ENCODE data around the gene NBPF12. TPM values are rescaled to one million over a fixed set of nuclear protein-coding genes. Genes with fewer than 3 reads are reported as not detected.
A peak's percentile ranks its signal among the peaks of the same experiment; 100 is the strongest.
"Not testable (repeated sequence)": the region's sequence is repeated elsewhere in the genome, so short reads cannot be mapped to it uniquely, and the experiment has no call there.

Gene NBPF12, protein sequence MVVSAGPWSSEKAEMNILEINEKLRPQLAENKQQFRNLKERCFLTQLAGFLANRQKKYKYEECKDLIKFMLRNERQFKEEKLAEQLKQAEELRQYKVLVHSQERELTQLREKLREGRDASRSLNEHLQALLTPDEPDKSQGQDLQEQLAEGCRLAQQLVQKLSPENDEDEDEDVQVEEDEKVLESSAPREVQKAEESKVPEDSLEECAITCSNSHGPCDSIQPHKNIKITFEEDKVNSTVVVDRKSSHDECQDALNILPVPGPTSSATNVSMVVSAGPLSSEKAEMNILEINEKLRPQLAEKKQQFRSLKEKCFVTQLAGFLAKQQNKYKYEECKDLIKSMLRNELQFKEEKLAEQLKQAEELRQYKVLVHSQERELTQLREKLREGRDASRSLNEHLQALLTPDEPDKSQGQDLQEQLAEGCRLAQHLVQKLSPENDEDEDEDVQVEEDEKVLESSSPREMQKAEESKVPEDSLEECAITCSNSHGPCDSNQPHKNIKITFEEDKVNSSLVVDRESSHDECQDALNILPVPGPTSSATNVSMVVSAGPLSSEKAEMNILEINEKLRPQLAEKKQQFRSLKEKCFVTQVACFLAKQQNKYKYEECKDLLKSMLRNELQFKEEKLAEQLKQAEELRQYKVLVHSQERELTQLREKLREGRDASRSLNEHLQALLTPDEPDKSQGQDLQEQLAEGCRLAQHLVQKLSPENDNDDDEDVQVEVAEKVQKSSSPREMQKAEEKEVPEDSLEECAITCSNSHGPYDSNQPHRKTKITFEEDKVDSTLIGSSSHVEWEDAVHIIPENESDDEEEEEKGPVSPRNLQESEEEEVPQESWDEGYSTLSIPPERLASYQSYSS (N-terminal part only)
- total RNA-seq: 10 to 100 TPM; 11.3 to 13.1 TPM

DNA sequence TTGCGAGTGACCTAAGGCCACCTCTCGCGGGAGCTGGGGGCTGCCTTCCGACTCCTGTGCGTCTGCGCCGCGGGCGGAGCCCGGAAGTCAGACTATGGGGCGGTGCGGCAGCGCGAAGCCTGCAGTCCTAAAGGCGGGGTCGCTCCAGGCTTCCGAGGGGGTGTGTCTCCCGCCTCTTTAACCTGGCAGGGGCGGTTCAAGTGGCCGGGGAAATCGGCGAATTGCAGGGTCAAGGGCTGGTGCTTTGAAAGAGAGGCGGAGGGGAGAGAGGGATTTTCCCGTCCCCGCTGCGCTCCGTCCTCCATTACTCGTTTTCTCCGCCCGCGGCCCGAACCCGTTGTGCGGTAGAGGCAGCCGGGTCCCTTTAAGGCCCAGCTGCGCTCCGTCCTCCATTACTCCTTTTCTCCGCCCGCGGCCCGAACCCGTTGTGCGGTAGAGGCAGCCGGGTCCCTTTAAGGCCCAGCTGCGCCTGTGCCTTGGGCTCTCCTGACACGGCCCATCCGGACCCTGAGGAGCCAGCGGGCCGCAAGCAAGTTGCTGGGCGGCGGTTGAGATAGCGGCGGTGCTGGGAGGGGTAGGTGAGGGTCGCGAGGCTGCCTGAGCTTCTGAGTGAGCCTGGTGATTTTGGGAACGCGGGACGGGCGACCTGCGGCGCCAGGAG is at the start of gene NBPF12:
Gene NBPF12 (plus strand): TSS at position 83 of the 661 bp plus-strand sequence. CDS start 21,820 bp downstream, outside the sequence.
- H3K9me3 Mint-ChIP-seq, H3K36me3 Mint-ChIP-seq, H3K27me3 Mint-ChIP-seq: not testable (repeated sequence)
- peak; percentile 97 to 99 for ATAC-seq
- Mint-ChIP-seq H3K4me3 (peak within 1 kb of the TSS; percentile 86), H3K4me1 (ENCODE audit: low read depth in 2 of 2) (peaks cover 9 to 14% of the 10 kb centered on the region in 2 donors), H3K27ac (peak within 1 kb of the TSS; percentile 70 to 72)
- DNase-seq (ENCODE audit: low spot score): peak; percentile 91

DNA sequence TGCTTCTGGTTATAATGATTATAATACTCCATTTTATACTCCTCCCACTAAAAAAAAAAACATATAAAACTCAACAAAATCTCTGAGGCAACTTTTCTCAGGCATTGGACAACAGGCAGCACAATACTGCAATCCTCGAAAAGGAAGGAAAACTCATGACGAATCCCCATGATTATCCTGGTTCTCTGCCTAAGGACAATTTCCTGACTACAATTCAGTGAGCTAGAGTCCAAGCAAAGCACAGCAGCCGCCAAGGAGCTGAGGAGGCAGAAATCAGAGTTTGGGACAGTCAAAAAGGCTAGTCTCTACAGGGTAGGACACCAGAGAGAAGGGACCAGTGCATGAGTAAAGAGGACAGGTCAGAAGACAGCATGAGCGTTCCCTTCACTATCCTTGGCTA is 46.8 kb upstream of the NBPF12 start:
- H3K4me3 Mint-ChIP-seq; ATAC-seq; H3K9me3 Mint-ChIP-seq; H3K27ac Mint-ChIP-seq; H3K36me3 Mint-ChIP-seq; DNase-seq (ENCODE audit: low spot score); H3K4me1 Mint-ChIP-seq (ENCODE audit: low read depth in 2 of 2): not testable (repeated sequence)
- peaks cover 8 to 10% of the 10 kb centered on the region in 2 donors for H3K27me3 Mint-ChIP-seq

DNA sequence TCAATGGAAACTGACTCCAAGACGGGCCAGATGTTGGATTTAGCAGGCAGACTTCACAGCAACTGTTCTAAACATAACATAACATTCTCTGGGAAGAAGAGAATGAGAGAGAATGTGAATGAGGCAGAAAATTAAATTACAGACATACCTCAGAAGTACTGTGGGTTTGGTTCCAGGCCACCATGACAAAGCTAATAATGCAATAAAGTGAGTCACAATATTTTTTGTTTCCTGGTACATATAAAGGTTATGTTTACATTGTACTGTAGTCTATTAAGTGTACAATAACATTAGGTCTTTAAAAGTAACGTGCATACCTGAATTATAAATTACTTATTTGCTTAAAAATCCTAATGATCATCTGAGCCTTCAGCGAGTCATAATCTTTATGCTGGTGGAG is 45.8 kb upstream of the NBPF12 start:
- peaks cover 8 to 10% of the 10 kb centered on the region in 2 donors for H3K27me3 Mint-ChIP-seq
- ATAC-seq; H3K4me3 Mint-ChIP-seq; H3K27ac Mint-ChIP-seq; DNase-seq (ENCODE audit: low spot score); H3K9me3 Mint-ChIP-seq; H3K4me1 Mint-ChIP-seq (ENCODE audit: low read depth in 2 of 2); H3K36me3 Mint-ChIP-seq: not testable (repeated sequence)

DNA sequence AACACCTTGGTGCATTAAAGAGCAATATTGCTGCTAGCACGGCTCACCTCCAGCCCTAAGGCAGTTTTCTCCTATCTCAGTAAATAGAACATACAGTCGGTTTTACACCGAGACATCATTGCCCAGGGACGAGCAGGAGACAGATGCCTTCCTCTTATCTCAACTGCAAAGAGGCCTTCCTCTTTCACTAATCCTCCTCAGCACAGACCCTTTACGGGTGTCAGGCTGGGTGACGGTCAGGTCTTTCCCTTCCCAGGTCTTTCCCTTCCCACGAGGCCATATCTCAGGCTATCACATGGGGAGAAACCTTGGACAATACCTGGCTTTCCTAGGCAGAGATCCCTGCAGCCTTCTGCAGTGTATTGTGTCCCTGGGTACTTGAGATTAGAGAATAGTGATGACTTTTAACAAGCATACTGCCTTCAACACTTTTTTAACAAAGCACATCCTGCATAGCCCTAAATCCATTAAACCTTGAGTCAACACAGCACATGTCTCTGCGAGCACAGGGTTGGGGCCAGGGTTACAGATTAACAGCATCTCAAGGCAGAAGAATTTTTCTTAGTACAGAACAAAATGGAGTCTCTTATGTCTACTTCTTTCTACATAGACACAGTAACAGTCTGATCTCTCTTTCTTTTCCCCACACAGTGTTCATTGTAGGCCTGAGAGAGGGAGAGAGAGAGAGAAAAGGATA is 30.4 kb upstream of the NBPF12 start:
- H3K4me3 Mint-ChIP-seq; ATAC-seq; H3K36me3 Mint-ChIP-seq; H3K27me3 Mint-ChIP-seq; H3K27ac Mint-ChIP-seq; DNase-seq (ENCODE audit: low spot score); H3K9me3 Mint-ChIP-seq; H3K4me1 Mint-ChIP-seq (ENCODE audit: low read depth in 2 of 2): not testable (repeated sequence)

DNA sequence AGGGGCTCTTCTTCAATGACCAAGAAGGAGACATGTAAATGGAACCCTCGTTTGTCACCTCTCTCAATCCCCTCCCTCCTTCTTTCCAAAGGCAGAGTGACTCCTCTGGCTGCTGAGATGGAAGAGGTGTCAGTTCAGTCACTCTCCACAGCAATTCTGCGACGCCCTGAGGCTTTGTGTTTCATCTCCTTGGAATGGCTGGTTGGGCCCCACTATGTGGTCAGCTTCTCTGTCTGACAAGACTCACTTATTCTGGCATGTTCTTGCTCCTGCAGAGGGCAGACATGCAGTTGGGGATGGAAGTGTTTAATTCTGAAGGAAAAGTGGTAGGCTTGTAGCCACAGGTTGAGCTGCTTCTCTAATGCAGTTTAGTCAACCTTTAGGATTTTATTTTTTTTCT is 25.1 kb upstream of the NBPF12 start:
- H3K4me1 Mint-ChIP-seq (ENCODE audit: low read depth in 2 of 2); H3K4me3 Mint-ChIP-seq; DNase-seq (ENCODE audit: low spot score); ATAC-seq; H3K9me3 Mint-ChIP-seq; H3K36me3 Mint-ChIP-seq; H3K27ac Mint-ChIP-seq; H3K27me3 Mint-ChIP-seq: not testable (repeated sequence)

DNA sequence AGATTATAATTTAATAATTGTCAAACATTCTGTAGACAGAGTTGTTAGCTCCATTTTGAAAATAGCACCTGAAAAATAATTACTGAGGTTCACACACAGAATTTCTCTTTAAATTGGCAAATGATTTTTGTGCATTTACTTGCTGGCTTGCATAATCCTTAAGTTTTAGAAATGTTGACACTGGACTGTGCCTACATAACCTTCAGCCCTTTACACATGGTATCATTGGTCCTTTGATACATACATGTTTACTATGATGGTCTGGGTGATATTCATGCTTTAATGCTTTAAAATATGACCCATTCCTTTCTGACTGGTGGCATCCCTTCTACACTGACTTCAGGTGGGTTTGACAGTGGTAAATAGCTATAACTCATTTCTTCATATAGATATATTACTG is 17.3 kb upstream of the NBPF12 start:
- not testable (repeated sequence) for H3K4me3 Mint-ChIP-seq; DNase-seq (ENCODE audit: low spot score); H3K27me3 Mint-ChIP-seq; H3K27ac Mint-ChIP-seq; ATAC-seq; H3K9me3 Mint-ChIP-seq; H3K4me1 Mint-ChIP-seq (ENCODE audit: low read depth in 2 of 2); H3K36me3 Mint-ChIP-seq

DNA sequence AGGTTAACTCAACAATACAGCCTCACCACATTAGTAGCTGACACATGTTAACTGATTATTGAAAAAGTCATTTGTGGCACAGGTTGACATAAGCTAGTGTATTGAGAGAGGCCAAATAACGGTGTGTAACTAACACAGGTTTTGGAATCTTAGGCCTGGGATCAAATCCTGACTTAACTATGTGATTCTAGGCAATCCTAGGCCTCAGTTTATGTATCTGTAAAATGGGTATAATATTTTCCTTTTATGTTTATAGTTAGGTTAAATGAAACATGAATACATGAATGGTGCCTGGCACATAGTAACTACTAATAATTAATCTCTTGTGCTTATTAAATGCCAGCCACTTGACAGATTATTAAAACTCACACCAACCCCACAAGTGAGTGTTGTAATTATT is 15.5 kb upstream of the NBPF12 start:
- not testable (repeated sequence) for DNase-seq (ENCODE audit: low spot score); H3K27me3 Mint-ChIP-seq; H3K4me1 Mint-ChIP-seq (ENCODE audit: low read depth in 2 of 2); ATAC-seq; H3K36me3 Mint-ChIP-seq; H3K9me3 Mint-ChIP-seq; H3K27ac Mint-ChIP-seq; H3K4me3 Mint-ChIP-seq

DNA sequence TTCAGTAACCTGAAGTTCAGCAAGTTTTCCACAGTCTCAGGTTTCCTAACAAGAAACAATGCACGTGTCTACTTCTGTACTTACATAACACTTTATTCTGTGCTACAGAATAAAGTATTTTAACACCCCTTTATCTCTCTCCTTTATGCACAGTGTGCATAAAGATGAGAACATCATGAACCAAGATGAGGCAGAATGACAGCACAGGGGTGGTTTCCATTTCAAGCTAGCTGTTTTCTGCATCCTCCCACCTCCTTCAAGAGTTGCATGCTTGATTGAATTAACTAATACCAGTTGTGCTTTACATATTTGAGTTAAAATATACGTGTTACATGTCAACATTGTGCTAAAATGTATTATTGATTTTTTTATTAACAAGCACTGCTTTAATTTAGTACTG is 14.0 kb upstream of the NBPF12 start:
- H3K27ac Mint-ChIP-seq; H3K4me1 Mint-ChIP-seq (ENCODE audit: low read depth in 2 of 2); ATAC-seq; H3K27me3 Mint-ChIP-seq; H3K4me3 Mint-ChIP-seq; H3K36me3 Mint-ChIP-seq; H3K9me3 Mint-ChIP-seq; DNase-seq (ENCODE audit: low spot score): not testable (repeated sequence)

DNA sequence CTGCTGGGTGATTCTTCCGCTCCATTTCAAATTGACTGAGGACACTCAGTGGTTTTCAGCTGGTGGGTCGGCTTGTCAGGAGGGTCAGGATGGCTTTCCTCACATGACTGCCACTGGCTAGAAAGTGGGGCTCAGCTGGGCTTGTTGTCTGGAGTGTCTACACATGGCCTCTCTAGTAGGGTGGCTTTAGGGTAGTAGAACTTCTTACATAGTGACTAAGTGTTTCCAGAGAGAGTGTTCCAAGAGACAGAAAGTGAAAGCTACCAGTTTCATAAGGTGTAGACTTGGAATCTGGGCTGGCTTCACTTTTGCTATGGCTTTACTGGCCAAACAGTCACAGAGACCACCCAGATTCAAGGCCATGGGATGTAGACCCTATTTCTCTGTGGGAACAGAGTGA is 11.7 kb upstream of the NBPF12 start:
- not testable (repeated sequence) for DNase-seq (ENCODE audit: low spot score); H3K4me1 Mint-ChIP-seq (ENCODE audit: low read depth in 2 of 2); H3K27ac Mint-ChIP-seq; H3K9me3 Mint-ChIP-seq; H3K27me3 Mint-ChIP-seq; H3K4me3 Mint-ChIP-seq; ATAC-seq; H3K36me3 Mint-ChIP-seq

DNA sequence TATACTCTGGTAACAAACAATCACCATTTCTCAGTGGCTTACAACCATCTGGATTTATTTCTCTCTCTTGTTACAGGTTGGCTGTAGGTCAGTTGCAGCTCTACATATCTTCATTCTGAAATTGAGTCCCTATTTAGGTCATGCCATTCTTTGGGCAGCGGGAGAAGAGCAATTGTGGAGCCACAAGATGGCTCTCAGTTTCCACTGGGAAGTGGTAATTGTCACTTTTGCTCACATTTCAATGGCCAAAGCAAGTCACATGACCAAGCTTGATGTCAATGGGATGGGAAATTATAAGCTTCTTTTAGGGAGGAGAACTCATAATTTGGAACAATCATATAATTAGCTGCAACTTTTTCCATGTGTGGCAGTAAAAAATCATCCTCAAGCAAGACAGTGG is 7.9 kb upstream of the NBPF12 start:
- DNase-seq (ENCODE audit: low spot score); H3K27ac Mint-ChIP-seq; H3K36me3 Mint-ChIP-seq; H3K4me1 Mint-ChIP-seq (ENCODE audit: low read depth in 2 of 2); ATAC-seq; H3K27me3 Mint-ChIP-seq; H3K9me3 Mint-ChIP-seq; H3K4me3 Mint-ChIP-seq: not testable (repeated sequence)

DNA sequence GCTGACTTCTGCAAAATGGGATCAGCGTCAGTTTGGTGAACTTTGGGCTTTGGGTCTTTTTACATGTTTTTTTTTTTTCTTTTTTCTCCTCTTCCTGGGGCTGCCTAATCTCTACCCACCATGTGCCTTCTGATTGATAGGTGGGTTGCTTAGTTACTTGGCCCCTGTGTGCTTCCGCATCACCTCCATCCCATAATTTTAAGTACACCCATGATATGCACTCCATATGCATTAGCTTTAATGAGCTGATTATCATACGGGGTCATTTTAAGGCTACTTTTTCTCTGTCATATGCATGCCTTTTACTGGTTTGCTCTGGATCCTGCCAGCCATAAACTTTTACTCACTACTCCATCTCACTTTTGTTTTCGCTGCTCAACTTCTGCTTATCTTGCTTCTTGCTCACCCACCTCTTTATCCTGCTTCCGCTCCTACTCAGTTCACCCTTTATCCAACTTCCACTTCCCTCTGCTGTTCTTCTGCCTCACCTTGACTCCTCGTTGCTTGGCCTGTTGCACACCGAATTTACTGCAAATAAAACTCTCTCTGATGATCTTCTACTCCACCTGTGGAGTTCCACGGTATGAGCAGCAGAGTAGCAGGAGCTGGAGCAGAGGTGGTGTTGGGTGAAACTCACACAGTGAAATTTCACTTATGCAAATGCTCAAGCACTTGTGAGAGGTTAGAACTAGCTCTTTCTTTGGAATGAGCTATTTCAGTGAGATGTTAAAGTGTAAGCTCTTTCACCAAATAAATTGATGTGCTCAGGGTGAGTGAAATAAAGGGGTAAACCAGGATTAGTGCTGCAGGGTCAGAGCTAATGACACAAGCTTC is 3.5 kb upstream of the NBPF12 start:
- H3K36me3 Mint-ChIP-seq; H3K4me1 Mint-ChIP-seq (ENCODE audit: low read depth in 2 of 2); H3K4me3 Mint-ChIP-seq; H3K9me3 Mint-ChIP-seq; H3K27ac Mint-ChIP-seq; H3K27me3 Mint-ChIP-seq; ATAC-seq; DNase-seq (ENCODE audit: low spot score): not testable (repeated sequence)

DNA sequence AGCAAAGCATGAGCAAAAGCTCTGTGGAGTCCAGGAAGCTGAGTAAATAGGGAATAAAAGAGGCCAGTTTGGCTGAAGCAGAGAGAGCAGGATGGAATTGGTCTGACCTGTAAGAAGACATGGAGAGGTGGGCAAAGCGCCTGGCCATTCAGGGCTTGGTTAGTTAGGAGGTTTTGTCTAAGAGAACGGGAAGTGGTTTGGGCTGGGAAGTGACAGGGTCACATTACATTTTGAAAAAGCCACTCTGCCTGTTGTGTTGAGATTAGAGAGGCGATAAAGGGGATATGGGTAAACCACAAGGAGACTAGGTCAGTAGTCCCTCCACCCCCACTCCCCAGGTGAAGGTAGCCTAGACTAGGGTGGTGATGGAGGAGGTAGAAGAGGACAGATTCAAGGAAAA is 662 bp upstream of the NBPF12 start:
- H3K36me3 Mint-ChIP-seq; H3K9me3 Mint-ChIP-seq; H3K27me3 Mint-ChIP-seq; DNase-seq (ENCODE audit: low spot score); ATAC-seq: not testable (repeated sequence)
- peak overlapping the region; percentile 76 for H3K4me3 Mint-ChIP-seq
- peaks cover 9 to 14% of the 10 kb centered on the region in 2 donors for H3K4me1 Mint-ChIP-seq (ENCODE audit: low read depth in 2 of 2)
- H3K27ac Mint-ChIP-seq: peak overlapping the region in 1 of 2 donors; percentile 72

Measured in natural killer cell treated with Interleukin-12 subunit alpha and Interleukin-12 subunit beta and Interleukin-15 and Interleukin-18, amount 100 ng/mL, for 72 hours (primary cell).